Activated T-cell treated with anti-CD3 and anti-CD28 coated beads, Interleukin-2, amount 50 U/mL, for 4 hours (primary cell): ENCODE measurements around the gene PAFAH2. TPM values are rescaled to one million over a fixed set of nuclear protein-coding genes. Genes with fewer than 3 reads are reported as not detected.

Source experiments
- ATAC-seq, 2 donors: fragments of 200-7000 bp; cut with Tn5 transposase; one replicate each; pipeline ENCODE4 v1.10.0; 2021
- DNase-seq: peaks from one replicate; pipeline ENCODE4 v3.0.0-alpha.2; 2020
- H3K27me3 Mint-ChIP-seq: one replicate; pipeline ENCODE4 v1.8.0; 2021; ENCODE audit warnings: low read depth, mixed read lengths
- H3K36me3 Mint-ChIP-seq: one replicate; pipeline ENCODE4 v1.8.0; 2022; ENCODE audit warnings: mixed read lengths; ENCODE audit not compliant: insufficient read depth
- H3K4me1 Mint-ChIP-seq: one replicate; pipeline ENCODE4 v1.8.0; 2021; ENCODE audit warnings: low read depth, mixed read lengths
- H3K4me3 Mint-ChIP-seq: one replicate; pipeline ENCODE4 v1.8.0; 2021; ENCODE audit warnings: mild to moderate bottlenecking, moderate library complexity, mixed read lengths
- H3K9me3 Mint-ChIP-seq: one replicate; pipeline ENCODE4 v1.8.0; 2021; ENCODE audit warnings: mixed read lengths
- total RNA-seq, 3 donors: library from RNA; stranded (reverse); gene quantifications; one replicate each; pipeline ENCODE4 v1.2.1, GENCODE V29; 2021

The PAFAH2 gene
- total RNA-seq, 3 donors from 2014 or later = 7.1 to 10.4 (median 8.3) TPM

DNA sequence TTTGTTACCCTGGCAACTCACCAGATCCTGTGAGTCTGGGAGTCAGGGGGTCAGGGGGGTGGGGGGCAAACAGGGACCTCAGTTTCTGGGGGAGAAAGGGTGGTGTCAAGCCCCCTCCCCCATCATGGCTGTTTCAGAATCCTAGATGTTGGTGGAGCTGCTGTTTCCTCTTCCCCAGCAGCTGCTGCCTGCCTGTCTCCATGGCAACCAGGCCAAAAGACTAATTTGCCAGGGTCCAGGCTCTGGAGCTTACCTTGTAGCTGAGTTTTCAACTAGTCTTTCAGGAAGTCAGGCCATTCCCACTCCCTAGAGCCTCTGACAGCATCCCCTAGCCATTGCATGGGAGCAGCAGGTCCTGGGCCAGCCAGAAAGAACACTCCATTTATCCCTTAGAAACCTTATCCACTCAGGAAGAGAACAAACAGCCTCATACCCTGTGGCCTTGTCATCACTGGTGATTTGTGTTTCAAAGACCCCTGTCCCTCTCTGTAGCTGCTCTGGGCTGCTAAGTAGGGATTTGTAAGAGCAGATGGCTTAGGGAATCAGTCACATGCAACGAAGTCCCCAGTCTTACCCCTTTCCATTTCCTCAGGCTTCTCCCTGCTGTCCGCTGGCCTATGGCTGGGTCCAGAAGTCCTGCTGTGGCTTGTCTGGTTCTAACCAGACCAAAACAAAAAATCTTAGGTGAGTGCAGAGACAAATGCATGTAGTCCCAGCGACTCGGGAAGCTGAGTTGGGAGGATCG lies 70.2 kb downstream of the PAFAH2 start:
- H3K27me3 Mint-ChIP-seq = no peaks in the 10 kb centered on the region
- no peak for ATAC-seq
- no peaks in the 10 kb centered on the region for H3K9me3 Mint-ChIP-seq
- H3K4me1 Mint-ChIP-seq = peaks cover 7% of the 10 kb centered on the region
- no peak for DNase-seq
- no peak overlapping the region for H3K4me3 Mint-ChIP-seq
- no peaks in the 10 kb centered on the region for H3K36me3 Mint-ChIP-seq

DNA sequence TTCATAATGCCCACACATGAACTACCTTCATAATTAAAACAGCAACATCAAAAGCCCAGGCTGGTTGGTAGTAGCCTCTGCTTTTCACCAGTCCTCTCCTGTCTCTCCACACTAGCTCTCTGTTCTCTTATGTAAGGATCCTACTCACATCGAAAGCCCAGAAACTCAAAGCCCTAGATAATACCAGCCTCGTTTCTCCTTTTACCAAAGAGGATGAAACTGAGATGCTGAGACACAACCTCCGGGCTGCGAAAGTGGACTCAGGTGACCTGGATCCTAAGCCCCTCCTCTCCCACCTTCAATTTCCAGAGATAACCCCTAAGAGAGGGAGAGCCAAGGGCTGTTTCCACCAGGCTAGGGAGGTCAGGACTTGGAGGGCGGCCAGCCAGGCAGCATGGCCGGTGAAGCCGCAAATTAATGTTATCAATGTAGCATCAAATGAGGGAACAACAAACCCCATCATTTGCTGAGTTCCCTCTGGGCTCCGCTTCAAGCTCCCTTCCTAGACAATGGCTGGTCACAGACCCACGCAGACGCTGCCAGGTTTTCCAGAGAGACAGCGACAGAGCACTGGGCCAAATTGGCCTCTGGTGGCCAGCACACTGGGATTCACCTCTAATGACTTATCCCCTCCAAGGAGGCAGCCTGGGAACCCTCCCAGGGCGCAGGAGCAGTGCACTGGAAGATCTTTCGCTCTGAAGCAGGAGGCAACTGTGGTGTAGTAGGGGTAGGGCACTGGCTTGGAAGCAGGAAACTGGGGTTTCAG lies 70.9 kb downstream of the PAFAH2 start:
- Mint-ChIP-seq H3K4me1 (peaks cover 13% of the 10 kb centered on the region), H3K9me3 (no peaks in the 10 kb centered on the region), H3K36me3 (no peaks in the 10 kb centered on the region), H3K27me3 (peaks cover 3% of the 10 kb centered on the region), H3K4me3 (no peak overlapping the region)
- DNase-seq = no peak
- no peak for ATAC-seq

DNA sequence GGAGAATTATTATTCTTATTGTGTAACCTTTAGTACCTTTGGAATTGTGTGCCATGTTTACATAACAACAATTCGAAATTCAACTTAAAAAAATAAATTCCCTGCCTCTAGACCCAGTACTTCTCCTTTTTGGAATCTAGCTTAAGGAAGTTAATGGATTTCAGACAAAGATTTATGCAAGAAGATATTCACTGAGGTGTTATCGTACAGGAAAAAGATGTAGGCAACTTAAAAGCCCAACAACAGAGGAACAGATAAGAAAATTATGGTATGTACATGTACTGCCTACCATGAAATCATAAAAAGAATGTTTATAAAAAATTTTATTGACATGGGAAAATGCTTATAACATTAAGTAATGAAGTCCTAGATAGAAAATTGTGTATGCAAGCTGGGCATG lies 73.4 kb downstream of the PAFAH2 start:
- H3K9me3 Mint-ChIP-seq = no peaks in the 10 kb centered on the region
- peaks cover 4% of the 10 kb centered on the region for H3K27me3 Mint-ChIP-seq
- H3K4me3 Mint-ChIP-seq = no peak overlapping the region
- no peaks in the 10 kb centered on the region for H3K36me3 Mint-ChIP-seq
- no peak for DNase-seq
- no peak for ATAC-seq
- H3K4me1 Mint-ChIP-seq = peaks cover 14% of the 10 kb centered on the region

DNA sequence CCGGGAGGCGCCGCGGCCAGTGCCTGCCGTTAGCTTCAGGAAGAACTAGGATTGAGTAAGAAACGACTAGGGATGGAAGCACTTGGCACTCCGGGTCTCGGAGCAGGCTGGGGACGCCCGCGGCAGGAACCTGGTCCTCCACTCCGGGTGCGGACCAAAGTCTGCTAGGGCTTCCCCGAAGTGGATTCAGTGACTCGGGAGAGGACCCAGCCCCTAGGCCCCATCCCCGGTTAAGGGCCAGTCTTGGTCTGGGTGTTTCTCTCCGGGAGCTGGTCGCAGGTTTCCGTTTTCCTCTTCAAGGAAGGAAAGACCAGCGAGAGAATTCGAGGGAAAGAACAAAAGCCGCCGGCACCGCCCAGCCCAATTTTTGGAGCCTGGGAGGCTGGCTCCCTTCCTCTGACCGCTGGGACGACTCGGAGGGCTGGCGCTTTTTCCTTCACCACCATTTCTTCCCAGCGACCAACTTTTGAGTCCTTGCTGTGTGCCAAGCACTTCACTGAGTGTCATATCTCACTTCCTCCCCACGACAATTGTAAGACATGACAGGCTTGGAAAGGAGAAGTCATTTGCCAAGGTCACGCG lies 74.8 kb downstream of the PAFAH2 start:
- Mint-ChIP-seq H3K9me3 (no peaks in the 10 kb centered on the region), H3K4me1 (peaks cover 19% of the 10 kb centered on the region), H3K27me3 (peaks cover 4% of the 10 kb centered on the region), H3K36me3 (no peaks in the 10 kb centered on the region), H3K4me3 (peak overlapping the region; percentile 68)
- ATAC-seq = peak; percentile 44 to 58
- DNase-seq = peak; percentile 10

DNA sequence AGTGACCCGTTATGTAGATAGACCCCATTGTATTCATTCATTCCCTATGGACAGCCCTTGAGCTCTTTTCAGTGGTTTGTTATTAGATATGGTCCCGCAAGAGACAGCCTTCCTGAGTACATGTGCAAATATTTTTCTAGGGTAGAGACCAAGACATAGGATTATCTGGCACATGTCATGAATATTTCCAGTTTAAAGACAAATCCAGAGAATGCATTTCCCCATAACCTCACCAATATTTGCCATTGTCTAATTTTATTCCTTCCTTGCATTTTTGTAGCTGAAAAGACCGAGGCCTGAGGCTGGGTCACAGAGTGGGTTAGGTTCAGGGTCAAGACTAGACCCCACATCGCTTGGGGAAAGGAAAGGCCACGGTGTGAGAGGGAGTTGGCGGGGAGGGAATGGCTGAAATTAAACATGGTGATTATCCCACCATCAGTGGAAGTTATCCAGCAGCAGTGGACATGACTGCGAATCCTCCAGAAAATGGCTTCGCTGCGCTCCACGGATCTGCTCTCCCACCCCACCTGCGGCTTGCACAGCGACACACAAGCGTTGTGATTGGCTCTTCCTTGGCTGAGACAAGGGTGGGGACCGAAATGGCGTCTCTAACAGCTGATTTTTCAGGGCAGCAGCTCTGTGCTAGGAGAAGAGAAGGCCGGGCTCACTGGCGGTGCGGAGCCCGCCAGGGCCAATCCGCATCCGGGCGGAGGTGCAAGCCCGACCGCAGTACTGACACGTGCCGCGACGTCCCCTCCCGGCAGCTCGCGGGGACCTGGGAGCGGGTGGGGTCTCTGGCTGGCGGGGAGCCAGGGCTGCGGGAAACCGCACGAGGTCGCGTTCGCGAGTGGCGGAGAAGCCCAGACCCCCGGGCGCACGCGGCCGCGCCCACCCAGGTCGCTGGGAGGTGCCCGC lies 75.5 kb downstream of the PAFAH2 start:
- peaks cover 24% of the 10 kb centered on the region for H3K4me1 Mint-ChIP-seq
- peak overlapping the region; percentile 78 for H3K4me3 Mint-ChIP-seq
- H3K9me3 Mint-ChIP-seq = no peaks in the 10 kb centered on the region
- peak; percentile 8 for DNase-seq
- ATAC-seq = peak; percentile 71 to 78
- H3K36me3 Mint-ChIP-seq = no peaks in the 10 kb centered on the region
- peaks cover 4% of the 10 kb centered on the region for H3K27me3 Mint-ChIP-seq

DNA sequence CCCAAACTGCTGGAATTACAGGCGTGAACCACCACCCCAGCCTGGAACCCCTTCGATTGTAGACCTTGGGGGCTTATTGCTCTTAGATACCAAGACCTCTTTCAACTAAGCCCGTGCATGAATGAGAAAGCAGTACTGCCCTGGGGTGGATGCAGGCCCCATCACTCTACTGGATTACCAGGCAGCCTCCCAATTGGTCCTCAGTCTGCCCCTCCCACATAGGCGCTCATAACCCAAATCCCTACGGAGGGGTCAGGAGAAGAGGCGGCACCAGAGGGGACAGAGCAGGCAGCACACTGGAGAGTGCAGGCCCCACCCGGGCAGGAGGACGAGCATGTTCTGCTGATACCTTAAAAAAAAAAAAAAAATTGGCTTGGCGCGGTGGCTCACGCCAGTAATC lies 79.2 kb downstream of the PAFAH2 start:
- H3K4me3 Mint-ChIP-seq = no peak overlapping the region
- peaks cover 22% of the 10 kb centered on the region for H3K4me1 Mint-ChIP-seq
- no peaks in the 10 kb centered on the region for H3K36me3 Mint-ChIP-seq
- H3K9me3 Mint-ChIP-seq = no peaks in the 10 kb centered on the region
- ATAC-seq (no peak), DNase-seq (no peak)
- H3K27me3 Mint-ChIP-seq = peaks cover 4% of the 10 kb centered on the region

DNA sequence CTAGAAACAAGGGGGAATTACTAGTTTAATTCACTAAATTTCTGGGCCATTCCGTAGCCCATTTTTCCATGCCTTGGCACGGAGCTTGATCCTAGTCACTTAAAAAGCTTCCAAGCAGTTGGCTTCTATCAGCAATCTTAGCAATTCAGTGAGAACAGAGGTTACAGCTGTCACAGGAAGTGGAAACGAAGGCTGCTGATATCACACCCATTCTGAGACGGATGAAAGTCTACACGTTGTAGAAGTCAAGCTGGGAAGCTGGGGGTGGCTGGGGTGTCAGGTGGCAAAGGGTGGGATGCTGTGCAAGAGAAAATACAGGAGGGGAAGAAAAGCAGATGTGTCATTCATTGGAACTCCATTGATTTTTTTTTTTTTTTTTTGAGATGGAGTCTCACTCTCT lies 79.9 kb downstream of the PAFAH2 start:
- H3K4me1 Mint-ChIP-seq = peaks cover 18% of the 10 kb centered on the region
- ATAC-seq (peak; percentile 23 to 46), DNase-seq (no peak)
- H3K27me3 Mint-ChIP-seq = peaks cover 4% of the 10 kb centered on the region
- H3K4me3 Mint-ChIP-seq = peak overlapping the region; percentile 8
- H3K9me3 Mint-ChIP-seq = no peaks in the 10 kb centered on the region
- no peaks in the 10 kb centered on the region for H3K36me3 Mint-ChIP-seq

DNA sequence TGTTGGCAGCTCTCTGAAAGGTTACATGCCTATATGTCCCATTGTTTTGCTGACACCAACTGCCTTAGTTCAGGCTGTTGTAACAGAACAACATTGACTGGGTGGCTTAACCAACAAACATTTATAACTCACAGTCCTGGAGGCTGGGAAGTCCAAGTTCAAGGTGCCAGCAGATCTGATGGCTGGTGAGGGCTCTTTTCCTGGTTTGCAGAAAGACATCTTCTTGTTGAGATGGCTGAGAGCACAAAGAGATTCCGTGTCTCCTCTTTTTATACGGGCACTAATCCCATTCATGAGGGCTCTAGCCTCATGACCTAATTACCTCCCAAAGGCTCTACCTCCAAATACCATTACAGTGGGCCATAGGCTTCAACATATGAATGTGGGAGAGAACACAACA lies 81.4 kb downstream of the PAFAH2 start:
- no peak for ATAC-seq

DNA sequence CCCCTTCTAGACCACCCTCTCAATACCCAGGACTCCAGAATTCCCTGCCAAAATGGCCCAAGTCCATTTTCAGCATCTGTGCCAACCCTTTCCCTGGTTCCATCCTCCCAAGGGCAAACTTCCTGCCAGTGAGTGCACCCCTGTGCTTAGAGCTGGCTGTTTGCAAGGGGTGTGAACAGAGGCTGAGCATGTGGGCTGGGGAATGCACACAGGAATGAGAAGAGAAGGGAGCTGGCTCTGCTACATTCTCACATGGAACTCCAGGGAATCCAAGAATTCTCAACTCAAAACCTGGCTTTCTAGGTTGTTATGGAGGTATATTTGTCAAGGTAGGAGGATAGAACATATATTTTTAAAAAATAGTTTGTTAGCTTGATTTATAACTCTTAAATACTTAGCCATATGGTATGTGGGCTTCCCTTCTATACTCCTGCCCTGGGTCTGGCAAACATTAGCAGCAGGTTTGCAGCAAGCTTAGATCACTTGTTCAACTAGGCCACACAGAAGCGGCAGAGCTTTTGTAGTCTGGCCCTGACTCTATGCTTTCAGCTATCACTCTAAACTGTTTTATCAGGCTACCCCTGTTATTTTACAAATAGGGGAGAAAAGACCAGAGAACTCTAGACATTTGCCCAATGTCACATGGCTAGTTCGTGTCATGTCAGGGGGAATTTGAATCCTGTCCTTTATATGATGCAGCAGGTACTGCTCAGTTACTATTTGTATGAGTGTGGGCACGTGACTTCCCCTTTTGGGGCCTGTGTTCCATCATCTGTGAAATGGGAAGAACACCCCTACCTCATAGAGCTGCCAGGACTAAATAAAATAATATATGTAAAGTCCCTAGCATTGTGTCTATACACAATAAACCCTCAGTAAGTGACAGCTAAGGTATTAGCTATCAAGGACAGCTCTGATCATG lies 83.5 kb downstream of the PAFAH2 start:
- Mint-ChIP-seq H3K9me3 (no peaks in the 10 kb centered on the region), H3K27me3 (no peaks in the 10 kb centered on the region), H3K4me1 (peaks cover 10% of the 10 kb centered on the region), H3K4me3 (no peak overlapping the region), H3K36me3 (no peaks in the 10 kb centered on the region)
- DNase-seq = no peak
- no peak for ATAC-seq

More for the DNA sequence above, 81.4 kb downstream of the PAFAH2 start:
- Mint-ChIP-seq H3K9me3 (no peaks in the 10 kb centered on the region), H3K4me3 (no peak overlapping the region), H3K4me1 (peaks cover 10% of the 10 kb centered on the region), H3K27me3 (no peaks in the 10 kb centered on the region), H3K36me3 (no peaks in the 10 kb centered on the region)
- no peak for DNase-seq

DNA sequence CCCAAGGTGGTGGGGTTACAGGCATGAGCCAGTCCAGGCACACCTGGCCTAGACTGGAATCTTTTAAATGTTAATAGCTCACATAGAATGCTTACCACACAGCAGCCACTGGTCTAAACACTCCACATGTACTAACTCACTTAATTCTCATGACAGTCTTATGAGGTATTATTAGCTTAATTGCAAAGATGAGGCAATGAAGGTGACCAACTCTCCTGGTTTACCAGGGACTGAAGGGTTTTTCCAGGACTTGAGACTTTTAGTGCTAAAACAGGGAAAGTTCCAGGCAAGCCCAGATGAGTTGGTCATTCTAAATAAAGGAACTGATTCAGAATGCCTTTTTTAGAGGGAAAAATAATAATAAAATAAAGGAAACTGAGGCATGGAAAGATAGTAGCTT lies 84.7 kb downstream of the PAFAH2 start:
- Mint-ChIP-seq H3K4me3 (no peak overlapping the region), H3K36me3 (no peaks in the 10 kb centered on the region), H3K27me3 (no peaks in the 10 kb centered on the region), H3K9me3 (no peaks in the 10 kb centered on the region), H3K4me1 (peaks cover 6% of the 10 kb centered on the region)
- DNase-seq = no peak
- no peak for ATAC-seq

DNA sequence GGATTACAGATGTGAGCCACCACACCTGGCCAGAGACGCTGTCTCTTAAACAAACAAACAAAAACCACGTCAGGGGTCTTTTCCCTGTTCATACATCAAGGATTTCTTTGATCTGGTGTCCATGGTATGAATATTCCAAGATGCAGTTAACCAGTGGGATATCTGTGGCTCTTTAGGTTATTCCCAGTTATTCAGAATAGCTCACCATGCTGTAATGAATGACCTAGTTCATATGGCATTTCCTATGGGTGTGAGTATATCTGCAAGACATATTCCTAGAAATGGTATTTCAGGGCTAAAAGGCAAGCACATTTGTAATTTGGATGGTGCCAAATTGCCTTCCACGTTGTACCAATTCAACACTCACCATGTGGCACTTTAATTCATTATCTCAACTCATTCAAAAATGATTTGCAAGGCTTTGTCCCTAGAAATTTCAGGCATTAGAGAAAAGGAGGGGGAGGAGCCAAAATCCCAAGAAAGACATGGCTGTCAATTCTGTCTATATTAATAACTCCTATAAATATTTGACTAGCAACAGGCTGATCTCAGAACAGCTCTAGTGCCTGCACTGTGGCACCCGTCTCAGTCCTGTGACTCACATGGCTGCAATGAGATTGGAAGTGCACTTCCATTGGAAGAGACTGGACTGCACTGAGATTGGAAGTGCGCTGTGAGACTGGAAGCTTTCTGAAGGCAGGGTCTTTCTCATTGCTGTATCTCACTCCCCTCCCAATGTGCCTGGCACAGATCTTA lies 85.6 kb downstream of the PAFAH2 start:
- Mint-ChIP-seq H3K36me3 (no peaks in the 10 kb centered on the region), H3K4me3 (no peak overlapping the region), H3K9me3 (no peaks in the 10 kb centered on the region), H3K27me3 (no peaks in the 10 kb centered on the region), H3K4me1 (peaks cover 2% of the 10 kb centered on the region)
- ATAC-seq = no peak
- DNase-seq = no peak

DNA sequence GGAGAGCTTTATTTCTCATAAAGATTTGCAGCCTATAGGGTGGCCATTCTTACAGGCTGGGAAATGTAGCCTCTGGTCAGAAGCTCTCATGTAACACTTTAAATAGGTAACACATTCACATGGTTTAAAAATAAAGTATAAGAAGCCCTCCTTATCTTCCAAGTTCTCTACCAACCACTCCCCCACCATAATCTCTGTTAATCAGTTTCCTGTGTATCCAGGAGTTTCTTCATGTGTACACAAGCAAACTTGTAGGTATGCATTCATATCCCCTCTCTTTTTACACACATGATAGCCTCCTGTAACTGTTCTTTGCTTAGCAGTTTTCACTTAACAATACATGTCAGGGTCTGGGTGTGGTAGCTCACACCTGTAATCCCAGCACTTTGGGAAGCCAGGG lies 86.7 kb downstream of the PAFAH2 start:
- no peaks in the 10 kb centered on the region for H3K27me3 Mint-ChIP-seq
- DNase-seq (no peak), ATAC-seq (no peak)

More for the DNA sequence above, 86.7 kb downstream of the PAFAH2 start:
- no peak overlapping the region for H3K4me3 Mint-ChIP-seq
- H3K36me3 Mint-ChIP-seq = no peaks in the 10 kb centered on the region
- H3K9me3 Mint-ChIP-seq = no peaks in the 10 kb centered on the region
- peaks cover 7% of the 10 kb centered on the region for H3K4me1 Mint-ChIP-seq
